Stimulated activated CD8-positive, alpha-beta memory T cell treated with anti-CD3 and anti-CD28 coated beads, Interleukin-4, amount 100 ng/mL, for 1 hour (primary cell): Measurements from ENCODE around the gene TLCD3B.

Experiments
- DNase-seq, 2 donors: peaks; one replicate each; pipeline ENCODE4 v3.0.0-alpha.2; 2020; ENCODE audit warnings: low read depth in 2 of 2, low spot score in 1 of 2

Gene TLCD3B

GRCh38 chr16:30006659-30007377 is 24.3 kb downstream of the TLCD3B start:
- no peak for DNase-seq

GRCh38 chr16:30006095-30006473 is 25.0 kb downstream of the TLCD3B start:
- no peak for DNase-seq

- DNase-seq = no peak
These were observed 25.6 kb downstream of the TLCD3B start for GRCh38 chr16:30005341-30006094.

GRCh38 chr16:30004811-30005242 is 26.2 kb downstream of the TLCD3B start:
- no peak for DNase-seq

GRCh38 chr16:30004424-30004776 is 26.7 kb downstream of the TLCD3B start:
- no peak for DNase-seq

- no peak for DNase-seq
These were observed 27.2 kb downstream of the TLCD3B start for GRCh38 chr16:30003670-30004423.

- no peak for DNase-seq
These were observed 28.3 kb downstream of the TLCD3B start for GRCh38 chr16:30002614-30003346.

GRCh38 chr16:30000735-30001631 is 30.1 kb downstream of the TLCD3B start:
- DNase-seq = no peak

GRCh38 chr16:29999605-30000004 is 31.5 kb downstream of the TLCD3B start:
- no peak for DNase-seq

GRCh38 chr16:29996766-29997250 is 34.3 kb downstream of the TLCD3B start:
- no peak for DNase-seq

GRCh38 chr16:29995911-29996765 is 34.9 kb downstream of the TLCD3B start, which contains the start of gene INO80E:
Gene INO80E, plus strand, starts transcription at chr16:29996241. Its CDS starts 70 bp downstream, at chr16:29996311.
- DNase-seq = peak; percentile 96 to 99

- DNase-seq = peak; percentile 61 to 75
These were observed 35.7 kb downstream of the TLCD3B start, which contains the start of gene HIRIP3 for GRCh38 chr16:29995324-29995910. Gene HIRIP3, minus strand, starts transcription at chr16:29995617. Its CDS starts 12 bp downstream, at chr16:29995605.

- DNase-seq = peak in 1 of 2 donors; percentile 40
These were observed 36.3 kb downstream of the TLCD3B start for GRCh38 chr16:29994600-29995323.

- no peak for DNase-seq
These were observed 37.0 kb downstream of the TLCD3B start for GRCh38 chr16:29993903-29994599.

GRCh38 chr16:29993191-29993902 is 37.7 kb downstream of the TLCD3B start:
- DNase-seq = no peak

- DNase-seq = no peak
These were observed 38.6 kb downstream of the TLCD3B start for GRCh38 chr16:29992344-29992967.
